Pancreas (tissue), 10 donors: Measurements from ENCODE around the gene KCNC2. TPM values are rescaled to one million over a fixed set of nuclear protein-coding genes. Genes with fewer than 3 reads are reported as not detected.

ENCODE experiments used
- ATAC-seq, 4 donors: fragments of 200-7000 bp; cut with Tn5 transposase; one replicate each; pipeline versions ENCODE4 v1.8.0 to v1.9.1; 2020; ENCODE audit warnings: mild to moderate bottlenecking in 4 of 4, moderate library complexity in 4 of 4
- DNase-seq, 6 donors: peaks; one replicate each; pipeline ENCODE4 v3.0.0-alpha.2; 2020
- FAIRE-seq: peaks from 2 replicates; lab custom pipeline; 2012; peaks lifted over from hg19 to GRCh38; lab: Jason Lieb, UNC
- H3K27ac ChIP-seq, 4 donors: fragments of 200-600 bp; sonication (generic); 1 replicate in 3 of 4; 2 replicates in 1 of 4; pipeline versions ENCODE4 v1.5.0 to v1.8.0; 2020
- H3K27me3 ChIP-seq, 4 donors: fragments of 200-600 bp; one replicate each; pipeline ENCODE4 v1.8.0; 2021
- H3K36me3 ChIP-seq, 3 donors: fragments of 200-600 bp; sonication (generic) in 1 of 3; one replicate each; pipeline versions ENCODE4 v1.5.0 to v1.8.0; 2020 to 2021
- H3K4me1 ChIP-seq, 3 donors: fragments of 200-600 bp; one replicate each; pipeline ENCODE4 v1.8.0; 2021
- H3K4me3 ChIP-seq, 4 donors: fragments of 200-600 bp; sonication (generic) in 2 of 4; one replicate each; pipeline versions ENCODE4 v1.5.0 to v1.8.0; 2020 to 2021
- H3K9me3 ChIP-seq, 4 donors: fragments of 200-600 bp; one replicate each; pipeline ENCODE4 v1.8.0; 2021
- WGBS, 2 donors: extraction: QIAGEN DNeasy Blood & Tissue Kit; methylation state at CpG; one replicate each; pipeline ENCODE4 v1.1.7; 2013; 5-methylcytosine and 5-hydroxymethylcytosine counted together
- intact Hi-C, 3 donors: fragments of 100-400 bp; cut with DNase I; formaldehyde crosslinking; loops; one replicate each; pipeline versions ENCODE4 v1.11.1 to v1.14.2; 2022
- polyA plus RNA-seq, 2 donors: library from polyadenylated mRNA; stranded (reverse); fragments of 200-250 nt; gene quantifications; one replicate each; pipeline ENCODE4 v1.2.3, GENCODE V29; 2013
- total RNA-seq, 6 donors: library from RNA; stranded (reverse); fragmentation: NEBNext Ultra II Directional in 4 of 6; extraction: Animal tissue kit (Norgen Biotek cat#: 25700) in 4 of 6; gene quantifications; one replicate each; pipeline versions ENCODE4 v1.2.1 to v1.2.4, GENCODE V29; 2021 to 2023
- TF ChIP-seq, protein P1 (sequence below), 4 donors: fragments of 200-600 bp; sonication (generic) in 3 of 4; IDR thresholded peaks; one replicate each; pipeline versions ENCODE4 v1.5.0 to v1.8.0; 2021; ENCODE audit warnings: antibody characterized with exemption in 4 of 4
- donor health status: healthy with polysubstance abuse.
- donor health status: DM: no; HTN: no; CAD: no; lungs with moderate emphysema.
- donor health status: DM: no; HTN: no; CAD: no.
- donor health status: control.
- donor health status: control.
- donor health status: Bipolar disorder and iron deficiency.
- donor health status: DM: yes; HTN: yes; CAD: no.
- donor health status: DM: no; HTN: no; CAD: no.
- donor health status: DM: no; HTN: no; CAD: no.
- donor health status: DM: yes; HTN: yes; CAD: no.

KCNC2 gene
- total and polyA plus RNA-seq, 8 donors: 0.06 to 0.19 (median 0.09) TPM; not detected in 3

GRCh38 chr12:74999474-74999873, 210.2 kb downstream of the KCNC2 start:
- Histone ChIP-seq H3K4me1 (no peaks in the 10 kb centered on the region), H3K36me3 (no peaks in the 10 kb centered on the region), H3K4me3 (no peak overlapping the region), H3K27ac (no peak overlapping the region), H3K27me3 (no peaks in the 10 kb centered on the region), H3K9me3 (no peaks in the 10 kb centered on the region)
- no peak for FAIRE-seq
- WGBS, 2 donors: 53 to 71% methylated on average over 3 of the region's 3 CpGs
- intact Hi-C loops: no loop called here
- TF ChIP-seq, protein P1, sequence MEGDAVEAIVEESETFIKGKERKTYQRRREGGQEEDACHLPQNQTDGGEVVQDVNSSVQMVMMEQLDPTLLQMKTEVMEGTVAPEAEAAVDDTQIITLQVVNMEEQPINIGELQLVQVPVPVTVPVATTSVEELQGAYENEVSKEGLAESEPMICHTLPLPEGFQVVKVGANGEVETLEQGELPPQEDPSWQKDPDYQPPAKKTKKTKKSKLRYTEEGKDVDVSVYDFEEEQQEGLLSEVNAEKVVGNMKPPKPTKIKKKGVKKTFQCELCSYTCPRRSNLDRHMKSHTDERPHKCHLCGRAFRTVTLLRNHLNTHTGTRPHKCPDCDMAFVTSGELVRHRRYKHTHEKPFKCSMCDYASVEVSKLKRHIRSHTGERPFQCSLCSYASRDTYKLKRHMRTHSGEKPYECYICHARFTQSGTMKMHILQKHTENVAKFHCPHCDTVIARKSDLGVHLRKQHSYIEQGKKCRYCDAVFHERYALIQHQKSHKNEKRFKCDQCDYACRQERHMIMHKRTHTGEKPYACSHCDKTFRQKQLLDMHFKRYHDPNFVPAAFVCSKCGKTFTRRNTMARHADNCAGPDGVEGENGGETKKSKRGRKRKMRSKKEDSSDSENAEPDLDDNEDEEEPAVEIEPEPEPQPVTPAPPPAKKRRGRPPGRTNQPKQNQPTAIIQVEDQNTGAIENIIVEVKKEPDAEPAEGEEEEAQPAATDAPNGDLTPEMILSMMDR (IDR thresholded peaks at IDR 0.05): no peak
- ATAC-seq: no peak
- DNase-seq: no peak

Other genes with a start within 250 kb of the KCNC2 start
- gene CAPS2, start 120.5 kb upstream of the KCNC2 start, total RNA-seq: 1 to 10 TPM; 1.8 to 5.7 (median 3.0) TPM
- 1 to 10 TPM; 1.7 to 3.9 TPM for gene CAPS2, start 120.5 kb upstream of the KCNC2 start, polyA plus RNA-seq
- not detected for gene GLIPR1L1, start 124.8 kb upstream of the KCNC2 start, total RNA-seq
- not detected for gene GLIPR1L1, start 124.8 kb upstream of the KCNC2 start, polyA plus RNA-seq
- gene GLIPR1L2, start 181.2 kb upstream of the KCNC2 start, total RNA-seq: 1 to 10 TPM in 2 of 6 donors, under 1 TPM in 3, not detected in 1; 0.35 to 1.2 (median 0.58) TPM
- under 1 TPM; 0.33 to 0.46 TPM for gene GLIPR1L2, start 181.2 kb upstream of the KCNC2 start, polyA plus RNA-seq